ENCODE results near the gene UBE2Z. TPM values are rescaled to one million over a fixed set of nuclear protein-coding genes. Genes with fewer than 3 reads are reported as not detected.

The UBE2Z gene
- total and polyA plus RNA-seq, 2 donors (not counting 3 experiments of a cell fraction or from before 2014, with no cell fraction given) = 104 to 117 TPM

DNA sequence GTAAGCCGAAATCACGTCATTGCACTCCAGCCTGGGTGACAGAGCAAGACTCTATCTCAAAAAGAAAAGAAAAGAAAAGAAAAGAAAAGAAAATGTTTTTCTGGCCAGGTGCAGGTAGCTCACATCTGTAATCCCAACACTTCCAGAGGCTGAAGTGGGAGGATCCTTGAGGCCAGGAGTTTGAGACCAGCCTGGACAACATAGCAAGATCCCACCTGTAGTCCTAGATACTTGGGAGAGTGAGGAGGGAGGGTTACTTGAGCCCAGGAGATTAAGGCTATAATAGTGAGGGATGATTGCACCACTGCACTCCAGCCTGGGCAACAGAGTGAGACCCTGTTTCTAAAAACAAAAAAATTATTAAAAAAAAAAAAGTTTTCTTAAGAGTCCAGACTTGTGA lies 18.1 kb upstream of the UBE2Z start:
- no peak for DNase-seq (ENCODE audit: low read depth, low spot score)
- POLR2A ChIA-PET = no interaction called here
- TF ChIP-seq POLR2AphosphoS5 (IDR thresholded peaks at IDR 0.05; ENCODE audit: insufficient read depth, low read depth, low read length) (no peak), GATA2 (IDR thresholded peaks at IDR 0.05; ENCODE audit: insufficient read depth, insufficient read length, low read depth, low read length) (no peak), CTCF (IDR thresholded peaks at IDR 0.05; ENCODE audit: extremely low read depth in 1 of 2, insufficient read depth in 1 of 2, low read depth in 1 of 2, low read length in 2 of 2) (no peak), FOS (IDR thresholded peaks at IDR 0.05; ENCODE audit: borderline replicate concordance, insufficient read depth, low read length) (no peak), EZH2 (IDR thresholded peaks at IDR 0.05; ENCODE audit: borderline replicate concordance, low read depth, low read length, severe bottlenecking) (no peak), POLR2A (IDR thresholded peaks at IDR 0.05; ENCODE audit: low read depth, low read length) (no peak)
- TF ChIP-seq, protein P1, sequence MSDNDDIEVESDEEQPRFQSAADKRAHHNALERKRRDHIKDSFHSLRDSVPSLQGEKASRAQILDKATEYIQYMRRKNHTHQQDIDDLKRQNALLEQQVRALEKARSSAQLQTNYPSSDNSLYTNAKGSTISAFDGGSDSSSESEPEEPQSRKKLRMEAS (IDR thresholded peaks at IDR 0.05; ENCODE audit: insufficient read depth, insufficient read length) = no peak
- no peaks in the 10 kb centered on the region for H3K27me3 ChIP-seq (ENCODE audit: control insufficient read depth in 2 of 2, insufficient read depth in 2 of 2, low read length in 2 of 2)
- no peaks in the 10 kb centered on the region for H4K20me1 ChIP-seq (replicated peaks; ENCODE audit: control insufficient read depth, extremely low read depth, insufficient read depth, low read length)
- intact Hi-C loops (cut with micrococcal nuclease) (no loop called here), dilution Hi-C loops (cut with MboI; ENCODE audit: extremely low pct_ligation_motif_present, low sequenced_read_pairs) (no loop called here)
- peaks cover 0 to 4% of the 10 kb centered on the region in 2 experiments for H3K36me3 ChIP-seq (ENCODE audit: control insufficient read depth in 2 of 2, extremely low read depth in 1 of 2, insufficient read depth in 2 of 2, low read length in 2 of 2)
- H3K4me1 ChIP-seq (ENCODE audit: control insufficient read depth, extremely low read depth, insufficient read depth, low read length) = peaks cover 11% of the 10 kb centered on the region
- CTCF ChIA-PET = interaction anchor here (0.6 to 2.7 kb wide), 2 partner anchors 11 to 143 kb away, joined by 3 to 15 read pairs; no protein-coding TSS in a partner anchor
- H3K27ac ChIP-seq (ENCODE audit: insufficient read depth, low read depth, low read length) = no peak overlapping the region
- no TSS peak for BruUV-seq (replicated peaks)
- H3K79me2 ChIP-seq (ENCODE audit: control insufficient read depth, insufficient read depth, low read length) = peaks cover 12% of the 10 kb centered on the region
- no peak overlapping the region for H3K9ac ChIP-seq (replicated peaks; ENCODE audit: extremely low read depth, insufficient read depth, low read length)
- no peak overlapping the region for H3K4me3 ChIP-seq (replicated peaks in 1 of 3; ENCODE audit: insufficient read depth in 1 of 3, low read depth in 1 of 3, low read length in 3 of 3)
- H3K9me3 ChIP-seq (replicated peaks; ENCODE audit: control insufficient read depth, insufficient read depth, low read length) = no peaks in the 10 kb centered on the region
- H3K4me2 ChIP-seq (ENCODE audit: insufficient read depth, low read length) = no peak overlapping the region
- no peak overlapping the region for H2AFZ ChIP-seq (ENCODE audit: low read depth, low read length)
- FAIRE-seq = no peak
- no peaks in the 10 kb centered on the region for H3K9me1 ChIP-seq (replicated peaks; ENCODE audit: control insufficient read depth, extremely low read depth, insufficient read depth, low read length)

All from endothelial cell of umbilical vein (primary cell).